Measurements from ENCODE around the gene SLC22A17.

DNA sequence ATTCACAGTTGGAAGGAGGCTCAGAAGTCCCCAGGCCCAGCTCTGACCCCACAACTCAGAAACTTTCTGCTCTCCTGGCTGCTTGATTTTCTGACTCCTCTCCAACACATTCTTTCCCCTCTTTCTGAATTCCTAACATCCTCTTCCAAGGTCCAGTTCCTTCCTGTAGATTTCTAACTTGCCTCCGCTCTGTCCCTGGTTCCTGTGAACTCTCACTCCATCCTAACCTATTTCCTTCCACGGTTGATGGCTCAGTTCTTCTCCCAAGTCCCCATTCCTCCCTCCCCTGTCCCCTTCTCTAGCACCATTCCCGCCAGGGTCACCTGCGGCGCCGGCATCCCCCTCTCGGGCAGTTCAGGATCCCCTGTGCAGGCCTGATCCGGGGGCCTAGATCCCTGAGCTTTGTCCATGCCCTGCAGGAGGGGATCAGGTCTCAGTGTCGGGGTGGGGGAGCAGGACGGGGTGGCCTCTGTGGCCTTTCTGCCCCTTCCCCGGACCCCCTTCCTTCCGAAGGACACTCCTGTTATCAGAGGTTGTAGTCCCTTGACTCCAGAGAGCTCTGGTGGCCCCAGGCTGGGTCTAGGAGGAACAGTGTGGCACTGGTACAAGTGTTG is 6.0 kb upstream of the SLC22A17 start:
- TF ChIP-seq FOXA1 (IDR thresholded peaks at IDR 0.05) = no peak
- no peak for TF ChIP-seq BHLHE40 (IDR thresholded peaks at IDR 0.05; ENCODE audit: borderline replicate concordance)
- no peak for TF ChIP-seq FOXM1 (IDR thresholded peaks at IDR 0.05; ENCODE audit: borderline replicate concordance)
- no peak for TF ChIP-seq SP1 (IDR thresholded peaks at IDR 0.05)
- no peak for TF ChIP-seq FOXK2 (IDR thresholded peaks at IDR 0.05)
- TF ChIP-seq ELF4 (IDR thresholded peaks at IDR 0.05) = no peak
- TF ChIP-seq, protein P1, sequence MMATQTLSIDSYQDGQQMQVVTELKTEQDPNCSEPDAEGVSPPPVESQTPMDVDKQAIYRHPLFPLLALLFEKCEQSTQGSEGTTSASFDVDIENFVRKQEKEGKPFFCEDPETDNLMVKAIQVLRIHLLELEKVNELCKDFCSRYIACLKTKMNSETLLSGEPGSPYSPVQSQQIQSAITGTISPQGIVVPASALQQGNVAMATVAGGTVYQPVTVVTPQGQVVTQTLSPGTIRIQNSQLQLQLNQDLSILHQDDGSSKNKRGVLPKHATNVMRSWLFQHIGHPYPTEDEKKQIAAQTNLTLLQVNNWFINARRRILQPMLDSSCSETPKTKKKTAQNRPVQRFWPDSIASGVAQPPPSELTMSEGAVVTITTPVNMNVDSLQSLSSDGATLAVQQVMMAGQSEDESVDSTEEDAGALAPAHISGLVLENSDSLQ (IDR thresholded peaks at IDR 0.05) = no peak
- TF ChIP-seq TARDBP (IDR thresholded peaks at IDR 0.05) = no peak
- no peak for TF ChIP-seq ZNF384 (IDR thresholded peaks at IDR 0.05)
- TF ChIP-seq HDGF (IDR thresholded peaks at IDR 0.05; ENCODE audit: borderline replicate concordance) = no peak
- no peak for TF ChIP-seq SUZ12 (IDR thresholded peaks at IDR 0.05)
- no peak for TF ChIP-seq CTBP1 (IDR thresholded peaks at IDR 0.05; ENCODE audit: borderline replicate concordance)
- TF ChIP-seq L3MBTL2 (conservative IDR thresholded peaks at IDR 0.05) = no peak
- no peak for TF ChIP-seq ARNT (IDR thresholded peaks at IDR 0.05)

Data from HEK293T (cell line).